H9 (cell line): ENCODE measurements around the gene SOX4. TPM values are rescaled to one million over a fixed set of nuclear protein-coding genes. Genes with fewer than 3 reads are reported as not detected.

ENCODE experiments used
- DNase-seq: peaks from one replicate; pipeline ENCODE4 v3.0.0-alpha.2; 2017
- H2AFZ ChIP-seq: one replicate; pipeline ENCODE4 v1.6.1; 2013; ENCODE audit warnings: mild to moderate bottlenecking, low read length, control low read depth, moderate library complexity
- H2AK5ac ChIP-seq: 2 replicates; pipeline ENCODE4 v1.6.1; 2013; ENCODE audit warnings: low read length, control low read depth, mixed read lengths; ENCODE audit not compliant: insufficient read length
- H2BK120ac ChIP-seq: one replicate; pipeline ENCODE4 v1.6.1; 2013; ENCODE audit warnings: low read depth, mild to moderate bottlenecking, low read length, control low read depth, inconsistent platforms; ENCODE audit not compliant: poor library complexity, severe bottlenecking
- H2BK12ac ChIP-seq: 2 replicates; pipeline ENCODE4 v1.6.1; 2013; ENCODE audit warnings: low read length, control low read depth, mixed read lengths, low read depth; ENCODE audit not compliant: insufficient read length
- H2BK15ac ChIP-seq: 2 replicates; pipeline ENCODE4 v1.6.1; 2013; ENCODE audit warnings: low read depth, low read length, control low read depth
- H2BK20ac ChIP-seq: one replicate; pipeline ENCODE4 v1.6.1; 2013; ENCODE audit warnings: low read depth, mild to moderate bottlenecking, low read length, control low read depth, inconsistent platforms; ENCODE audit not compliant: poor library complexity, severe bottlenecking
- H2BK5ac ChIP-seq: 2 replicates; pipeline ENCODE4 v1.6.1; 2013; ENCODE audit warnings: low read length, control low read depth, mixed read lengths; ENCODE audit not compliant: insufficient read length
- H3K14ac ChIP-seq: 2 replicates; pipeline ENCODE4 v1.6.1; 2013; ENCODE audit warnings: low read length, control low read depth; ENCODE audit not compliant: insufficient read depth
- H3K18ac ChIP-seq: 2 replicates; pipeline ENCODE4 v1.6.1; 2013; ENCODE audit warnings: low read depth, mild to moderate bottlenecking, mixed read lengths, low read length, control low read depth; ENCODE audit not compliant: insufficient read length
- H3K23ac ChIP-seq: 2 replicates; pipeline ENCODE4 v1.6.1; 2013; ENCODE audit warnings: low read length, control low read depth, mixed read lengths, low read depth; ENCODE audit not compliant: insufficient read length
- H3K23me2 ChIP-seq: 2 replicates; pipeline ENCODE4 v1.6.1; 2013; ENCODE audit warnings: low read depth, mild to moderate bottlenecking, mixed read lengths, low read length, control low read depth; ENCODE audit not compliant: insufficient read length, poor library complexity, severe bottlenecking
- H3K27ac ChIP-seq: 2 replicates; pipeline ENCODE4 v1.5.1; 2013; ENCODE audit warnings: low read length, control low read depth, mixed read lengths, low read depth; ENCODE audit not compliant: insufficient read length
- H3K27me3 ChIP-seq: 2 replicates; pipeline ENCODE4 v1.6.1; 2013; ENCODE audit warnings: low read length, control low read depth, inconsistent platforms; ENCODE audit not compliant: insufficient read depth
- H3K4ac ChIP-seq: 2 replicates; pipeline ENCODE4 v1.6.1; 2013; ENCODE audit warnings: low read depth, mild to moderate bottlenecking, control low read depth, inconsistent platforms, low read length, moderate library complexity
- H3K4me1 ChIP-seq: 2 replicates; pipeline ENCODE4 v1.6.1; 2013; ENCODE audit warnings: low read length, control low read depth, inconsistent platforms; ENCODE audit not compliant: insufficient read depth
- H3K4me2 ChIP-seq: 2 replicates; pipeline ENCODE4 v1.6.1; 2013; ENCODE audit warnings: low read length, control low read depth, mixed read lengths; ENCODE audit not compliant: insufficient read length, insufficient read depth
- H3K56ac ChIP-seq: 2 replicates; pipeline ENCODE4 v1.6.1; 2013; ENCODE audit warnings: low read depth, mild to moderate bottlenecking, mixed read lengths, low read length, control low read depth; ENCODE audit not compliant: insufficient read length
- H3K79me1 ChIP-seq: 2 replicates; pipeline ENCODE4 v1.6.1; 2013; ENCODE audit warnings: low read depth, mild to moderate bottlenecking, moderate library complexity, low read length, control low read depth, inconsistent platforms; ENCODE audit not compliant: insufficient read depth, poor library complexity, severe bottlenecking
- H3K79me2 ChIP-seq: 2 replicates; pipeline ENCODE4 v1.6.1; 2013; ENCODE audit warnings: low read length, control low read depth, inconsistent platforms; ENCODE audit not compliant: insufficient read depth
- H3K9ac ChIP-seq: 2 replicates; pipeline ENCODE4 v1.6.1; 2013; ENCODE audit warnings: low read length, control low read depth, mixed read lengths; ENCODE audit not compliant: insufficient read length; ENCODE audit errors: extremely low read depth
- H3K9me3 ChIP-seq: one replicate; pipeline ENCODE4 v1.6.1; 2013; ENCODE audit warnings: low read depth, low read length, inconsistent platforms; ENCODE audit not compliant: control insufficient read depth
- H3T11ph ChIP-seq: one replicate; pipeline ENCODE4 v1.6.1; 2013; ENCODE audit warnings: mild to moderate bottlenecking, low read length, control low read depth, inconsistent platforms
- H4K20me1 ChIP-seq: one replicate; pipeline ENCODE4 v1.6.1; 2013; ENCODE audit not compliant: control insufficient read depth, insufficient read length, insufficient read depth
- H4K5ac ChIP-seq: 2 replicates; pipeline ENCODE4 v1.6.1; 2013; ENCODE audit warnings: low read depth, mild to moderate bottlenecking, mixed read lengths, low read length, control low read depth; ENCODE audit not compliant: insufficient read length
- H4K8ac ChIP-seq: replicated peaks from 2 replicates; pipeline ENCODE4 v1.6.1; 2013; ENCODE audit warnings: low read length, control low read depth, mixed read lengths, low read depth; ENCODE audit not compliant: insufficient read length
- H4K91ac ChIP-seq: 2 replicates; pipeline ENCODE4 v1.6.1; 2013; ENCODE audit warnings: low read depth, mild to moderate bottlenecking, moderate library complexity, mixed read lengths, low read length, control low read depth; ENCODE audit not compliant: insufficient read length
- H3K27ac Mint-ChIP-seq, 3 experiments: 2 replicates in 2 of 3; 3 replicates in 1 of 3; pipeline ENCODE4 v1.8.0; 2020 to 2021; ENCODE audit warnings: mixed read lengths in 3 of 3, mild to moderate bottlenecking in 1 of 3, moderate library complexity in 1 of 3
- H3K27me3 Mint-ChIP-seq: 2 replicates; pipeline ENCODE4 v1.8.0; 2021; ENCODE audit warnings: low read depth, mild to moderate bottlenecking, moderate library complexity, mixed read lengths
- H3K36me3 Mint-ChIP-seq, 3 experiments: 2 replicates in 2 of 3; 3 replicates in 1 of 3; pipeline ENCODE4 v1.8.0; 2020 to 2021; ENCODE audit warnings: low read depth in 3 of 3, mixed read lengths in 3 of 3; ENCODE audit not compliant: insufficient read depth in 1 of 3
- H3K4me1 Mint-ChIP-seq, 2 experiments: 2 replicates each; pipeline ENCODE4 v1.8.0; 2020; ENCODE audit warnings: mixed read lengths in 2 of 2
- H3K4me3 Mint-ChIP-seq, 2 experiments: 2 replicates in 1 of 2; 3 replicates in 1 of 2; pipeline ENCODE4 v1.8.0; 2020 to 2021; ENCODE audit warnings: mild to moderate bottlenecking in 2 of 2, mixed read lengths in 2 of 2, moderate library complexity in 1 of 2
- H3K9me3 Mint-ChIP-seq, 2 experiments: 2 replicates in 1 of 2; 3 replicates in 1 of 2; pipeline ENCODE4 v1.8.0; 2020; ENCODE audit warnings: mild to moderate bottlenecking in 2 of 2, mixed read lengths in 2 of 2, moderate library complexity in 1 of 2
- CTCF ChIP-seq: fragments of 200-600 bp; sonication (generic); conservative IDR thresholded peaks from 3 replicates; pipeline ENCODE4 v1.8.0; 2021; ENCODE audit warnings: antibody characterized with exemption, mild to moderate bottlenecking
- total RNA-seq: library from RNA; stranded (reverse); gene quantifications from 2 replicates; pipeline ENCODE4 v1.2.1, GENCODE V29; 2021

The SOX4 gene
- total RNA-seq, 1 experiment from 2014 or later = 108 TPM

GRCh38 chr6:21636876-21637275 is 43.3 kb downstream of the SOX4 start:
- H3K56ac ChIP-seq = no peak overlapping the region
- H3K4me2 ChIP-seq = no peak overlapping the region
- H3K27me3 ChIP-seq = no peaks in the 10 kb centered on the region
- no peak overlapping the region for H3K18ac ChIP-seq
- no peaks in the 10 kb centered on the region for H3K27me3 Mint-ChIP-seq
- no peak overlapping the region for H2BK12ac ChIP-seq
- no peak for DNase-seq
- peaks cover 0 to 5% (median 0%) of the 10 kb centered on the region in 3 experiments; a peak in 3 of 7 replicates for H3K36me3 Mint-ChIP-seq
- H3T11ph ChIP-seq = no peak overlapping the region
- no peak overlapping the region for H3K4ac ChIP-seq
- no peak overlapping the region for H2BK20ac ChIP-seq
- H2BK15ac ChIP-seq = no peak overlapping the region
- no peak overlapping the region for H4K5ac ChIP-seq
- H3K4me3 Mint-ChIP-seq = no peak overlapping the region
- no peak overlapping the region for H4K8ac ChIP-seq
- no peaks in the 10 kb centered on the region for H3K79me1 ChIP-seq
- H4K91ac ChIP-seq = no peak overlapping the region
- H2BK120ac ChIP-seq = no peak overlapping the region
- no peak overlapping the region for H2AK5ac ChIP-seq
- no peak overlapping the region for H3K27ac ChIP-seq
- H3K4me1 ChIP-seq = no peaks in the 10 kb centered on the region
- H3K14ac ChIP-seq = no peak overlapping the region
- no peak overlapping the region for H3K27ac Mint-ChIP-seq
- peaks cover 3% of the 10 kb centered on the region in 2 experiments; a peak in 3 of 5 replicates for H3K9me3 Mint-ChIP-seq
- TF ChIP-seq CTCF = no peak
- H3K23ac ChIP-seq = no peak overlapping the region
- no peaks in the 10 kb centered on the region for H3K9me3 ChIP-seq
- no peak overlapping the region for H2BK5ac ChIP-seq
- no peaks in the 10 kb centered on the region for H3K79me2 ChIP-seq
- H3K4me1 Mint-ChIP-seq = 0 out of 4 replicates have a peak, but pooled peaks cover 0 to 2% of the 10 kb centered on the region in 2 experiments
- H3K9ac ChIP-seq = no peak overlapping the region
- no peaks in the 10 kb centered on the region for H3K23me2 ChIP-seq
- no peak overlapping the region for H2AFZ ChIP-seq
- H4K20me1 ChIP-seq = no peaks in the 10 kb centered on the region
